ENCODE results near the gene PTPRD. TPM values are rescaled to one million over a fixed set of nuclear protein-coding genes. Genes with fewer than 3 reads are reported as not detected.

PTPRD gene
- total and polyA plus RNA-seq, 5 donors from 2014 or later = 0.47 TPM; not detected in 4

GRCh38 chr9:9961934-9962333 is 650.9 kb downstream of the PTPRD start:
- Mint-ChIP-seq H3K36me3 (no peaks in the 10 kb centered on the region), H3K27me3 (no peaks in the 10 kb centered on the region), H3K4me1 (no peaks in the 10 kb centered on the region), H3K27ac (no peak overlapping the region), H3K9me3 (peaks cover 0 to 17% (median 4%) of the 10 kb centered on the region in 7 donors), H3K4me3 (no peak overlapping the region)
- no peak for ATAC-seq (ENCODE audit: low read depth in 2 of 2)
- no peaks in the 10 kb centered on the region for H3K36me3 ChIP-seq (ENCODE audit: control insufficient read depth, insufficient read depth, low read length)
- H3K27me3 ChIP-seq (ENCODE audit: control insufficient read depth, insufficient read depth, low read length) = no peaks in the 10 kb centered on the region
- H3K9me3 ChIP-seq (ENCODE audit: control insufficient read depth in 2 of 2, low read length in 2 of 2) = no peaks in the 10 kb centered on the region
- no peak for DNase-seq
- no peaks in the 10 kb centered on the region for H3K4me1 ChIP-seq (ENCODE audit: control insufficient read depth, insufficient read depth, low read length, poor library complexity, severe bottlenecking)
- H3K4me3 ChIP-seq (ENCODE audit: low read depth, low read length) = no peak overlapping the region
- H3K27ac ChIP-seq (ENCODE audit: insufficient read depth, low read length, poor library complexity, severe bottlenecking) = no peak overlapping the region

- Mint-ChIP-seq H3K4me3 (no peak overlapping the region), H3K4me1 (no peaks in the 10 kb centered on the region)
Observed at GRCh38 chr9:9961487-9961886, 651.3 kb downstream of the PTPRD start.

GRCh38 chr9:9951556-9952160 is 661.1 kb downstream of the PTPRD start:
- H3K4me3 Mint-ChIP-seq = no peak overlapping the region
- Histone ChIP-seq H3K4me3 (ENCODE audit: low read depth, low read length) (no peak overlapping the region), H3K9me3 (ENCODE audit: control insufficient read depth in 2 of 2, low read length in 2 of 2) (no peaks in the 10 kb centered on the region), H3K27me3 (ENCODE audit: control insufficient read depth, insufficient read depth, low read length) (no peaks in the 10 kb centered on the region), H3K4me1 (ENCODE audit: control insufficient read depth, insufficient read depth, low read length, poor library complexity, severe bottlenecking) (no peaks in the 10 kb centered on the region), H3K36me3 (ENCODE audit: control insufficient read depth, insufficient read depth, low read length) (no peaks in the 10 kb centered on the region), H3K27ac (ENCODE audit: insufficient read depth, low read length, poor library complexity, severe bottlenecking) (no peak overlapping the region)
- no peaks in the 10 kb centered on the region for H3K27me3 Mint-ChIP-seq
- H3K9me3 Mint-ChIP-seq = peaks cover 0 to 7% (median 2%) of the 10 kb centered on the region in 7 donors
- H3K4me1 Mint-ChIP-seq = no peaks in the 10 kb centered on the region
- no peak overlapping the region for H3K27ac Mint-ChIP-seq
- DNase-seq (no peak), ATAC-seq (ENCODE audit: low read depth in 2 of 2) (no peak)
- H3K36me3 Mint-ChIP-seq = no peaks in the 10 kb centered on the region

More at GRCh38 chr9:9961487-9961886, 651.3 kb downstream of the PTPRD start:
- Histone ChIP-seq H3K9me3 (ENCODE audit: control insufficient read depth in 2 of 2, low read length in 2 of 2) (no peaks in the 10 kb centered on the region), H3K4me3 (ENCODE audit: low read depth, low read length) (no peak overlapping the region), H3K4me1 (ENCODE audit: control insufficient read depth, insufficient read depth, low read length, poor library complexity, severe bottlenecking) (no peaks in the 10 kb centered on the region), H3K27ac (ENCODE audit: insufficient read depth, low read length, poor library complexity, severe bottlenecking) (no peak overlapping the region), H3K36me3 (ENCODE audit: control insufficient read depth, insufficient read depth, low read length) (no peaks in the 10 kb centered on the region), H3K27me3 (ENCODE audit: control insufficient read depth, insufficient read depth, low read length) (no peaks in the 10 kb centered on the region)
- Mint-ChIP-seq H3K27ac (no peak overlapping the region), H3K36me3 (no peaks in the 10 kb centered on the region), H3K9me3 (peaks cover 0 to 17% (median 4%) of the 10 kb centered on the region in 7 donors), H3K27me3 (no peaks in the 10 kb centered on the region)
- ATAC-seq (ENCODE audit: low read depth in 2 of 2) (no peak), DNase-seq (no peak)

GRCh38 chr9:9950813-9951212 is 662.0 kb downstream of the PTPRD start:
- H3K36me3 ChIP-seq (ENCODE audit: control insufficient read depth, insufficient read depth, low read length) = no peaks in the 10 kb centered on the region
- no peak overlapping the region for H3K4me3 ChIP-seq (ENCODE audit: low read depth, low read length)
- no peaks in the 10 kb centered on the region for H3K4me1 Mint-ChIP-seq
- no peaks in the 10 kb centered on the region for H3K27me3 ChIP-seq (ENCODE audit: control insufficient read depth, insufficient read depth, low read length)
- H3K27me3 Mint-ChIP-seq = no peaks in the 10 kb centered on the region
- no peaks in the 10 kb centered on the region for H3K4me1 ChIP-seq (ENCODE audit: control insufficient read depth, insufficient read depth, low read length, poor library complexity, severe bottlenecking)
- no peak overlapping the region for H3K27ac Mint-ChIP-seq
- peaks cover 0 to 7% (median 2%) of the 10 kb centered on the region in 7 donors for H3K9me3 Mint-ChIP-seq
- H3K36me3 Mint-ChIP-seq = no peaks in the 10 kb centered on the region
- H3K4me3 Mint-ChIP-seq = no peak overlapping the region
- DNase-seq (no peak), ATAC-seq (ENCODE audit: low read depth in 2 of 2) (no peak)
- H3K27ac ChIP-seq (ENCODE audit: insufficient read depth, low read length, poor library complexity, severe bottlenecking) = no peak overlapping the region
- no peaks in the 10 kb centered on the region for H3K9me3 ChIP-seq (ENCODE audit: control insufficient read depth in 2 of 2, low read length in 2 of 2)

- no peak overlapping the region for H3K27ac Mint-ChIP-seq
- no peaks in the 10 kb centered on the region for H3K36me3 ChIP-seq (ENCODE audit: control insufficient read depth, insufficient read depth, low read length)
- H3K36me3 Mint-ChIP-seq = no peaks in the 10 kb centered on the region
- H3K9me3 ChIP-seq (ENCODE audit: control insufficient read depth in 2 of 2, low read length in 2 of 2) = no peaks in the 10 kb centered on the region
- no peak for ATAC-seq (ENCODE audit: low read depth in 2 of 2)
- peaks cover 0 to 7% (median 2%) of the 10 kb centered on the region in 7 donors for H3K9me3 Mint-ChIP-seq
- H3K4me1 ChIP-seq (ENCODE audit: control insufficient read depth, insufficient read depth, low read length, poor library complexity, severe bottlenecking) = no peaks in the 10 kb centered on the region
- no peaks in the 10 kb centered on the region for H3K4me1 Mint-ChIP-seq
- no peak for DNase-seq
- H3K27ac ChIP-seq (ENCODE audit: insufficient read depth, low read length, poor library complexity, severe bottlenecking) = no peak overlapping the region
- no peak overlapping the region for H3K4me3 Mint-ChIP-seq
- H3K4me3 ChIP-seq (ENCODE audit: low read depth, low read length) = no peak overlapping the region
- H3K27me3 Mint-ChIP-seq = no peaks in the 10 kb centered on the region
- no peaks in the 10 kb centered on the region for H3K27me3 ChIP-seq (ENCODE audit: control insufficient read depth, insufficient read depth, low read length)
Observed at GRCh38 chr9:9949978-9950377, 662.8 kb downstream of the PTPRD start.

- H3K36me3 Mint-ChIP-seq = no peaks in the 10 kb centered on the region
- H3K9me3 Mint-ChIP-seq = peaks cover 0 to 7% (median 2%) of the 10 kb centered on the region in 7 donors
- Histone ChIP-seq H3K9me3 (ENCODE audit: control insufficient read depth in 2 of 2, low read length in 2 of 2) (no peaks in the 10 kb centered on the region), H3K4me1 (ENCODE audit: control insufficient read depth, insufficient read depth, low read length, poor library complexity, severe bottlenecking) (no peaks in the 10 kb centered on the region), H3K27me3 (ENCODE audit: control insufficient read depth, insufficient read depth, low read length) (no peaks in the 10 kb centered on the region), H3K4me3 (ENCODE audit: low read depth, low read length) (no peak overlapping the region), H3K27ac (ENCODE audit: insufficient read depth, low read length, poor library complexity, severe bottlenecking) (no peak overlapping the region), H3K36me3 (ENCODE audit: control insufficient read depth, insufficient read depth, low read length) (no peaks in the 10 kb centered on the region)
- H3K4me3 Mint-ChIP-seq = no peak overlapping the region
- no peaks in the 10 kb centered on the region for H3K27me3 Mint-ChIP-seq
- no peaks in the 10 kb centered on the region for H3K4me1 Mint-ChIP-seq
- ATAC-seq (ENCODE audit: low read depth in 2 of 2) (no peak), DNase-seq (no peak)
- H3K27ac Mint-ChIP-seq = no peak overlapping the region
Observed at GRCh38 chr9:9949368-9949767, 663.4 kb downstream of the PTPRD start.

- no peak overlapping the region for H3K4me3 ChIP-seq (ENCODE audit: low read depth, low read length)
- no peak overlapping the region for H3K27ac Mint-ChIP-seq
- H3K36me3 Mint-ChIP-seq = no peaks in the 10 kb centered on the region
- no peaks in the 10 kb centered on the region for H3K9me3 ChIP-seq (ENCODE audit: control insufficient read depth in 2 of 2, low read length in 2 of 2)
- no peak overlapping the region for H3K27ac ChIP-seq (ENCODE audit: insufficient read depth, low read length, poor library complexity, severe bottlenecking)
- no peak overlapping the region for H3K4me3 Mint-ChIP-seq
- no peaks in the 10 kb centered on the region for H3K4me1 ChIP-seq (ENCODE audit: control insufficient read depth, insufficient read depth, low read length, poor library complexity, severe bottlenecking)
- peaks cover 0 to 6% (median 0%) of the 10 kb centered on the region in 7 donors for H3K9me3 Mint-ChIP-seq
- H3K4me1 Mint-ChIP-seq = no peaks in the 10 kb centered on the region
- no peaks in the 10 kb centered on the region for H3K36me3 ChIP-seq (ENCODE audit: control insufficient read depth, insufficient read depth, low read length)
- no peaks in the 10 kb centered on the region for H3K27me3 ChIP-seq (ENCODE audit: control insufficient read depth, insufficient read depth, low read length)
- no peaks in the 10 kb centered on the region for H3K27me3 Mint-ChIP-seq
- DNase-seq (no peak), ATAC-seq (ENCODE audit: low read depth in 2 of 2) (no peak)
Observed at GRCh38 chr9:9945966-9946365, 666.8 kb downstream of the PTPRD start.

GRCh38 chr9:9942764-9943424 is 669.9 kb downstream of the PTPRD start:
- ATAC-seq (ENCODE audit: low read depth in 2 of 2) = peak in 1 of 2 donors; percentile 52

More at GRCh38 chr9:9942764-9943424, 669.9 kb downstream of the PTPRD start:
- no peaks in the 10 kb centered on the region for H3K4me1 Mint-ChIP-seq
- no peaks in the 10 kb centered on the region for H3K27me3 ChIP-seq (ENCODE audit: control insufficient read depth, insufficient read depth, low read length)
- no peaks in the 10 kb centered on the region for H3K9me3 Mint-ChIP-seq
- no peaks in the 10 kb centered on the region for H3K4me1 ChIP-seq (ENCODE audit: control insufficient read depth, insufficient read depth, low read length, poor library complexity, severe bottlenecking)
- H3K36me3 Mint-ChIP-seq = no peaks in the 10 kb centered on the region
- no peaks in the 10 kb centered on the region for H3K36me3 ChIP-seq (ENCODE audit: control insufficient read depth, insufficient read depth, low read length)
- H3K4me3 ChIP-seq (ENCODE audit: low read depth, low read length) = no peak overlapping the region
- H3K9me3 ChIP-seq (ENCODE audit: control insufficient read depth in 2 of 2, low read length in 2 of 2) = no peaks in the 10 kb centered on the region
- peak in 2 of 3 donors; percentile 21 to 41 for DNase-seq
- H3K27ac ChIP-seq (ENCODE audit: insufficient read depth, low read length, poor library complexity, severe bottlenecking) = no peak overlapping the region
- no peaks in the 10 kb centered on the region for H3K27me3 Mint-ChIP-seq
- H3K27ac Mint-ChIP-seq = no peak overlapping the region
- no peak overlapping the region for H3K4me3 Mint-ChIP-seq
